Heart left ventricle (tissue), 16 donors: Measurements from ENCODE around the gene BFSP2. TPM values are rescaled to one million over a fixed set of nuclear protein-coding genes. Genes with fewer than 3 reads are reported as not detected.

Experiments
- ATAC-seq, 4 donors: fragments of 200-7000 bp; cut with Tn5 transposase; one replicate each; pipeline ENCODE4 v1.9.1; 2020 to 2022; ENCODE audit warnings: moderate library complexity in 4 of 4, mild to moderate bottlenecking in 3 of 4, moderate number of reproducible peaks in 1 of 4
- DNase-seq, 5 donors: peaks; one replicate each; pipeline ENCODE4 v3.0.0-alpha.2; 2020
- H3K27ac ChIP-seq, 12 donors: fragments of 200-600 bp; sonication (generic) in 4 of 12; one replicate each; pipeline versions ENCODE4 v1.5.0 to v1.8.0; 2016 to 2022; ENCODE audit warnings: mild to moderate bottlenecking in 2 of 12
- H3K27me3 ChIP-seq, 9 donors: fragments of 200-600 bp; sonication (generic) in 2 of 9; one replicate each; pipeline versions ENCODE4 v1.5.1 to v1.8.0; 2016 to 2022; ENCODE audit warnings: mild to moderate bottlenecking in 3 of 9
- H3K36me3 ChIP-seq, 9 donors: fragments of 200-600 bp; sonication (generic) in 2 of 9; one replicate each; pipeline versions ENCODE4 v1.5.0 to v1.8.0; 2018 to 2022; ENCODE audit warnings: mild to moderate bottlenecking in 2 of 9
- H3K4me1 ChIP-seq, 12 donors: fragments of 200-600 bp; sonication (generic) in 4 of 12; one replicate each; pipeline versions ENCODE4 v1.5.0 to v1.8.0; 2016 to 2022; ENCODE audit warnings: mild to moderate bottlenecking in 3 of 12
- H3K4me3 ChIP-seq, 12 donors: fragments of 200-600 bp; sonication (generic) in 4 of 12; one replicate each; pipeline versions ENCODE4 v1.5.0 to v1.8.0; 2017 to 2022; ENCODE audit warnings: mild to moderate bottlenecking in 9 of 12, moderate library complexity in 4 of 12
- H3K9me3 ChIP-seq, 12 donors: fragments of 200-600 bp; sonication (generic) in 4 of 12; one replicate each; pipeline versions ENCODE4 v1.5.0 to v1.8.0; 2016 to 2022; ENCODE audit warnings: mild to moderate bottlenecking in 1 of 12
- CTCF ChIP-seq, 12 donors: fragments of 200-600 bp; sonication (generic) in 4 of 12; IDR thresholded peaks; one replicate each; pipeline versions ENCODE4 v1.5.0 to v1.8.0; 2018 to 2022; ENCODE audit warnings: antibody characterized with exemption in 12 of 12, mild to moderate bottlenecking in 5 of 12
- POLR2A ChIP-seq, 2 donors: fragments of 450-650 bp; IDR thresholded peaks; one replicate each; pipeline ENCODE4 v1.6.1; 2017; ENCODE audit warnings: antibody characterized with exemption in 2 of 2, mild to moderate bottlenecking in 2 of 2, moderate library complexity in 2 of 2
- WGBS, 4 donors: extraction: QIAGEN DNeasy Blood & Tissue Kit in 2 of 4; methylation state at CpG; one replicate each; pipeline versions ENCODE4 v1.1.5 to v1.1.7; 2013 to 2018; 5-methylcytosine and 5-hydroxymethylcytosine counted together
- intact Hi-C, 10 donors: fragments of 100-400 bp; cut with DNase I; formaldehyde crosslinking; loops; one replicate each; pipeline versions ENCODE4 v1.11.1 to v1.14.2; 2022
- polyA plus RNA-seq, 2 donors: library from polyadenylated mRNA; stranded (reverse); fragments of 200-250 nt; gene quantifications; one replicate each; pipeline ENCODE4 v1.2.3, GENCODE V29; 2013
- total RNA-seq, 9 donors: library from RNA; depleted of rRNA in 2 of 9; stranded (reverse); fragments of >200 nt in 2 of 9; fragmentation: NEBNext Ultra II Directional in 3 of 9; extraction: Animal tissue kit (Norgen Biotek cat#: 25700) in 3 of 9; gene quantifications; one replicate each; pipeline versions ENCODE4 v1.1.0 to v1.2.4, GENCODE V29; 2016 to 2023
- donor health status: ischemic (EF 13 %, LVEDD 7.1; RV severe dilation, severe dysfunction).
- donor health status: healthy with polysubstance abuse.
- donor health status: DM: no; HTN: yes; CAD: no.
- donor health status: DM: no; HTN: no; CAD: no.
- donor health status: ischemic (EF 25% LVEDD 6.9; RV normal size, moderate dysfunction).
- donor health status: ischemic (EF 25% LVEDD 5.7; RV mildly dilated, moderate dysfunction).
- donor health status: healthy.
- donor health status: DM: yes; HTN: yes; CAD: no.
- donor health status: ischemic (EF 35%, LVEDD 5.7; RV mildly dilated, moderate dysfunction).
- donor health status: nonischemic (EF 11% LVEDD 7.7; RV severe dilation, severe dysfunction).
- donor health status: DM: yes; HTN: yes; CAD: no.
- donor health status: PGD.
- donor health status: ischemic (EF 29% LVEDD 5.4; RV normal size, mild dysfunction).
- donor health status: nonischemic (EF 23%, LVEDD 6.1; RV moderate dilation, normal function).

BFSP2 gene
- total and polyA plus RNA-seq, 11 donors = not detected

- TF ChIP-seq POLR2A (IDR thresholded peaks at IDR 0.05) (no peak), CTCF (IDR thresholded peaks at IDR 0.05) (no peak)
- ATAC-seq (no peak), DNase-seq (no peak)
- Histone ChIP-seq H3K27me3 (peaks cover 0 to 19% (median 6%) of the 10 kb centered on the region in 9 donors), H3K36me3 (no peaks in the 10 kb centered on the region), H3K4me1 (peaks cover 0 to 5% (median 0%) of the 10 kb centered on the region in 12 donors), H3K27ac (no peak overlapping the region), H3K9me3 (no peaks in the 10 kb centered on the region), H3K4me3 (no peak overlapping the region)
- intact Hi-C loops = loop anchor here in 5 of 10 donors (2.0 to 5.0 kb wide), 3 partner anchors 383 to 698 kb away; no protein-coding TSS in a partner anchor
- 77 to 80% (median 79%) methylated on average over 9 of the region's 9 CpGs for WGBS, 4 donors
Observed at GRCh38 chr3:133424937-133425869, 25.3 kb downstream of the BFSP2 start.

- Histone ChIP-seq H3K9me3 (no peaks in the 10 kb centered on the region), H3K36me3 (no peaks in the 10 kb centered on the region), H3K27ac (no peak overlapping the region), H3K27me3 (peaks cover 0 to 19% (median 6%) of the 10 kb centered on the region in 9 donors), H3K4me3 (no peak overlapping the region), H3K4me1 (peaks cover 0 to 5% (median 0%) of the 10 kb centered on the region in 12 donors)
- ATAC-seq (no peak), DNase-seq (no peak)
- TF ChIP-seq POLR2A (IDR thresholded peaks at IDR 0.05) = no peak
- TF ChIP-seq CTCF (IDR thresholded peaks at IDR 0.05) = no peak
- 71 to 82% (median 74%) methylated on average over 3 of the region's 3 CpGs for WGBS, 4 donors
- intact Hi-C loops = loop anchor here in 2 of 10 donors (2.0 kb wide), 1 partner anchor 695 kb away; no protein-coding TSS in a partner anchor
Observed at GRCh38 chr3:133425898-133426297, 26.0 kb downstream of the BFSP2 start.

GRCh38 chr3:133426721-133427120 lies 26.9 kb downstream of the BFSP2 start:
- 49 to 70% (median 55%) methylated on average over 2 of the region's 2 CpGs for WGBS, 4 donors
- peak in 1 of 4 donors; percentile 39 for ATAC-seq

More at GRCh38 chr3:133426721-133427120, 26.9 kb downstream of the BFSP2 start:
- H3K4me3 ChIP-seq = no peak overlapping the region
- DNase-seq = no peak
- no peak for TF ChIP-seq POLR2A (IDR thresholded peaks at IDR 0.05)
- TF ChIP-seq CTCF (IDR thresholded peaks at IDR 0.05) = no peak
- peaks cover 0 to 5% (median 0%) of the 10 kb centered on the region in 12 donors for H3K4me1 ChIP-seq
- H3K27ac ChIP-seq = no peak overlapping the region
- no peaks in the 10 kb centered on the region for H3K9me3 ChIP-seq
- intact Hi-C loops = loop anchor here in 1 of 10 donors (2.0 kb wide), 1 partner anchor 696 kb away; no protein-coding TSS in a partner anchor
- H3K36me3 ChIP-seq = no peaks in the 10 kb centered on the region
- peaks cover 0 to 19% (median 6%) of the 10 kb centered on the region in 9 donors for H3K27me3 ChIP-seq
